Natural killer cell treated with Interleukin-12 subunit alpha and Interleukin-12 subunit beta and Interleukin-15 and Interleukin-18, amount 100 ng/mL, for 72 hours (primary cell): ENCODE data around the gene SDHB. TPM values are rescaled to one million over a fixed set of nuclear protein-coding genes. Genes with fewer than 3 reads are reported as not detected.

Experiments
- total RNA-seq, 2 donors: library from RNA; stranded (reverse); gene quantifications; one replicate each; pipeline ENCODE4 v1.2.3, GENCODE V29; 2022

Gene SDHB
- total RNA-seq, 2 donors from 2014 or later = 92.1 to 106 TPM

Other genes with a start within 250 kb of the SDHB start
- 1,000 to 10,000 TPM; 1,591 to 3,879 TPM for gene RNU1-2, start 158.1 kb downstream of the SDHB start, total RNA-seq
- 10 to 100 TPM; 21.0 to 29.3 TPM for gene CROCC, start 132.1 kb downstream of the SDHB start, total RNA-seq
- gene MFAP2, start 73.4 kb downstream of the SDHB start, total RNA-seq = not detected
- gene ATP13A2, start 42.1 kb downstream of the SDHB start, total RNA-seq = 10 to 100 TPM; 68.0 to 88.3 TPM
- not detected for gene PADI2, start 65.4 kb upstream of the SDHB start, total RNA-seq
- not detected for gene PADI1, start 151.1 kb upstream of the SDHB start, total RNA-seq
- gene PADI3, start 195.1 kb upstream of the SDHB start, total RNA-seq = not detected